Ovary (tissue), 9 donors: ENCODE data around the gene GALNTL6. TPM values are rescaled to one million over a fixed set of nuclear protein-coding genes. Genes with fewer than 3 reads are reported as not detected.

ENCODE experiments used
- DNase-seq, 5 donors: peaks; one replicate each; pipeline ENCODE4 v3.0.0-alpha.2; 2019 to 2020
- H3K27ac ChIP-seq, 2 donors: fragments of 200-600 bp; one replicate each; pipeline versions ENCODE4 v1.5.1 to v1.8.0; 2019 to 2022
- H3K27me3 ChIP-seq: fragments of 200-600 bp; one replicate; pipeline ENCODE4 v1.8.0; 2022
- H3K36me3 ChIP-seq: fragments of 200-600 bp; sonication (generic); one replicate; pipeline ENCODE4 v1.5.1; 2019
- H3K4me1 ChIP-seq: one replicate; pipeline ENCODE4 v1.8.1; 2013; ENCODE audit warnings: mild to moderate bottlenecking, moderate library complexity; ENCODE audit not compliant: insufficient read depth
- H3K4me3 ChIP-seq: fragments of 200-600 bp; sonication (generic); one replicate; pipeline ENCODE4 v1.5.1; 2017
- H3K9me3 ChIP-seq, 2 donors: fragments of 200-600 bp in 1 of 2; sonication (generic) in 1 of 2; one replicate each; pipeline versions ENCODE4 v1.5.1 to v1.8.1; 2013 to 2019; ENCODE audit warnings: mild to moderate bottlenecking in 1 of 2, moderate library complexity in 1 of 2
- EP300 ChIP-seq: sonication (generic); formaldehyde crosslinking; IDR thresholded peaks from one replicate; pipeline ENCODE4 v1.6.1; 2017; ENCODE audit warnings: antibody characterized with exemption
- POLR2A ChIP-seq: fragments of 450-650 bp; IDR thresholded peaks from one replicate; pipeline ENCODE4 v1.6.1; 2017; ENCODE audit warnings: antibody characterized with exemption, mild to moderate bottlenecking, moderate library complexity
- WGBS, 3 donors: extraction: QIAGEN DNeasy Blood & Tissue Kit in 1 of 3; methylation state at CpG; one replicate each; pipeline versions ENCODE4 v1.1.5 to v1.1.7; 2013 to 2017; 5-methylcytosine and 5-hydroxymethylcytosine counted together
- intact Hi-C, 4 donors: fragments of 100-400 bp; cut with DNase I; formaldehyde crosslinking; loops; one replicate each; pipeline versions ENCODE4 v1.11.0 to v1.15.1; 2022 to 2023
- polyA plus RNA-seq, 2 donors: library from polyadenylated mRNA; stranded (reverse); fragments of 200-250 nt in 1 of 2; fragments of 350-450 nt in 1 of 2; fragmentation: Illumina TruSeq in 1 of 2; extraction: RNeasy Lipid Tissue Mini Kit (QIAGEN cat#74804) in 1 of 2; gene quantifications; one replicate each; pipeline ENCODE4 v1.2.3, GENCODE V29; 2013 to 2014
- total RNA-seq, 7 donors: library from RNA; depleted of rRNA in 2 of 7; stranded (reverse); fragments of >200 nt in 2 of 7; fragmentation: NEBNext Ultra II Directional in 3 of 7; extraction: Animal tissue kit (Norgen Biotek cat#: 25700) in 3 of 7; gene quantifications; one replicate each; pipeline versions ENCODE4 v1.1.0 to v1.2.4, GENCODE V29; 2016 to 2023
- TF ChIP-seq, protein P1 (sequence below), 3 donors: fragments of 450-650 bp in 2 of 3; fragments of 200-600 bp in 1 of 3; IDR thresholded peaks; one replicate each; pipeline versions ENCODE4 v1.5.1 to v1.8.0; 2016 to 2022; ENCODE audit warnings: antibody characterized with exemption in 3 of 3, mild to moderate bottlenecking in 1 of 3
- donor health status: DM: no; HTN: no; CAD: no; lungs with moderate emphysema.
- donor health status: DM: no; HTN: no; CAD: no.
- donor health status: Bipolar disorder and iron deficiency.
- donor health status: DM: yes; HTN: yes; CAD: no.
- donor health status: DM: no; HTN: no; CAD: no.
- donor health status: DM: yes; HTN: yes; CAD: no.

The GALNTL6 gene
- total and polyA plus RNA-seq, 9 donors, result 0.11 to 1.8 TPM; not detected in 7

DNA sequence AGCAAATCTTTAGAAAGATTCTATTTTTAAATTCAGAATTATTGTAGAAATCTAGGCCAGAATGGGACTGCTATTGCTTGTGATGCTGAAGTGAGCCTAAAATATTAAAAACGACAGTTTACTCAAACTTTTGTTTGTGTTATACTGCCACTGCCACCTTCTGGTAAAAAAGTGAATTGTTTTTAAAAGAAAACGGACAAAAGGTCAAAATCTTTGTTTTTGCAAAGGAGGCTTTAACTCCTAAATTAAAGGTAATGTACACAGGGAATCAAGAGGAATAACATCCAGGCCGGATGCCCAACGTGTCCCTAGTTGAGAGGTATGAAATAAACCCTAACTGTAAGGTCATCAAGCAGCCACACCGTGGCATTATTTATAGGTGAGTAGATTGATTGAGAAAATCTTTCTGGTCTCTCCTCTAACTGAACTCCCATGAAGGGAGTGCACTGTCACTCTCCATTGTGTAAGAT, 1017.1 kb downstream of the GALNTL6 start:
- 9 to 11% (median 11%) methylated on average over 5 of the region's 5 CpGs for WGBS, 3 donors

DNA sequence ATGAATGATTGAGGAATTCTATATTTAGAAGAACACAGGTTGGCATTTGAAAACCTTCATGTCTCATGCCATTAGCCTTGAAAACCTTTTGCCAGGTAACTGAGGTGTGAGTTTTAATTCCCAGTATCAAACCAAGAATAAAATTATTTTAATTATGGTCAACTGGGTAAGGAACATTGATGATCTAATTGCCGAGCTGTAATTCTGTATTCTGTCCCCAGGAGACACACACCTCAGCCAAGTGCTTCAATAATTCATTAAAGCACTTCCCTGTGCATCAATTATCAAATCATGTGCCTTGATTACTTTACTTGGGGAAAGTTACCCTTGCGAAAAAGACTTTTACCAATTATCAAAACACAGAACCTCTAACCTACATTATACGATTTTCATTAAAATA, 1023.5 kb downstream of the GALNTL6 start:
- Histone ChIP-seq H3K27ac (no peak overlapping the region), H3K9me3 (no peaks in the 10 kb centered on the region), H3K27me3 (no peaks in the 10 kb centered on the region), H3K36me3 (no peaks in the 10 kb centered on the region), H3K4me3 (no peak overlapping the region), H3K4me1 (no peaks in the 10 kb centered on the region)
- intact Hi-C loops, result no loop called here
- TF ChIP-seq EP300, result no peak
- TF ChIP-seq POLR2A, result no peak
- TF ChIP-seq, protein P1, sequence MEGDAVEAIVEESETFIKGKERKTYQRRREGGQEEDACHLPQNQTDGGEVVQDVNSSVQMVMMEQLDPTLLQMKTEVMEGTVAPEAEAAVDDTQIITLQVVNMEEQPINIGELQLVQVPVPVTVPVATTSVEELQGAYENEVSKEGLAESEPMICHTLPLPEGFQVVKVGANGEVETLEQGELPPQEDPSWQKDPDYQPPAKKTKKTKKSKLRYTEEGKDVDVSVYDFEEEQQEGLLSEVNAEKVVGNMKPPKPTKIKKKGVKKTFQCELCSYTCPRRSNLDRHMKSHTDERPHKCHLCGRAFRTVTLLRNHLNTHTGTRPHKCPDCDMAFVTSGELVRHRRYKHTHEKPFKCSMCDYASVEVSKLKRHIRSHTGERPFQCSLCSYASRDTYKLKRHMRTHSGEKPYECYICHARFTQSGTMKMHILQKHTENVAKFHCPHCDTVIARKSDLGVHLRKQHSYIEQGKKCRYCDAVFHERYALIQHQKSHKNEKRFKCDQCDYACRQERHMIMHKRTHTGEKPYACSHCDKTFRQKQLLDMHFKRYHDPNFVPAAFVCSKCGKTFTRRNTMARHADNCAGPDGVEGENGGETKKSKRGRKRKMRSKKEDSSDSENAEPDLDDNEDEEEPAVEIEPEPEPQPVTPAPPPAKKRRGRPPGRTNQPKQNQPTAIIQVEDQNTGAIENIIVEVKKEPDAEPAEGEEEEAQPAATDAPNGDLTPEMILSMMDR (IDR thresholded peaks at IDR 0.05), result no peak
- WGBS, 3 donors, result 83 to 87% (median 85%) methylated on average over 3 of the region's 3 CpGs
- no peak for DNase-seq

More for the DNA sequence above, 1017.1 kb downstream of the GALNTL6 start:
- TF ChIP-seq EP300, result no peak
- TF ChIP-seq, protein P1 (IDR thresholded peaks at IDR 0.05), result peak in 1 of 3 donors; percentile 21
- Histone ChIP-seq H3K4me3 (no peak overlapping the region), H3K27me3 (no peaks in the 10 kb centered on the region), H3K9me3 (no peaks in the 10 kb centered on the region), H3K4me1 (no peaks in the 10 kb centered on the region), H3K27ac (no peak overlapping the region), H3K36me3 (no peaks in the 10 kb centered on the region)
- intact Hi-C loops, result no loop called here
- DNase-seq, result no peak

DNA sequence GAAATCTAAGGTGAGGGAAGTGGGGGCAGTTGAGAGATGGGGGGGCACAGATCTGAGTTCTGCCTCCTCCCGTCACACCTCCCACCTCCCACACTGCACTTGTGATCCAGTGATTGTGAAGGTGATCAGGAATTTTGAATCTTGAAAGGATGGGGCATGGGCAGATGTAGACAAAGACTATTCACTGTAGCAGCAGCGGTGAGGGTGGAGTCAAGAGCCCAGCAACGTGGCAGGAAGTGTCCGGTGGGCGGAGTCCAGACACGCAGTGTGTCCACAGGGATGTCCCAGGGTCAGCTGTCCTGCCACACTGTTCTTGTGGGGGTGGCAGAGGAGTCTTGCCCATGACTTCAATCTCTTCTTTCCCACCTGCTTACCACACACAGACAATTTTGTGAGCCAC, 1024.9 kb downstream of the GALNTL6 start:
- WGBS, 3 donors, result 80 to 83% (median 82%) methylated on average over 6 of the region's 6 CpGs
- TF ChIP-seq POLR2A (no peak), EP300 (no peak)
- TF ChIP-seq, protein P1 (IDR thresholded peaks at IDR 0.05), result no peak
- H3K36me3 ChIP-seq, result no peaks in the 10 kb centered on the region
- intact Hi-C loops, result no loop called here
- no peaks in the 10 kb centered on the region for H3K9me3 ChIP-seq
- no peak overlapping the region for H3K27ac ChIP-seq
- no peaks in the 10 kb centered on the region for H3K27me3 ChIP-seq
- no peak for DNase-seq
- no peak overlapping the region for H3K4me3 ChIP-seq
- no peaks in the 10 kb centered on the region for H3K4me1 ChIP-seq

DNA sequence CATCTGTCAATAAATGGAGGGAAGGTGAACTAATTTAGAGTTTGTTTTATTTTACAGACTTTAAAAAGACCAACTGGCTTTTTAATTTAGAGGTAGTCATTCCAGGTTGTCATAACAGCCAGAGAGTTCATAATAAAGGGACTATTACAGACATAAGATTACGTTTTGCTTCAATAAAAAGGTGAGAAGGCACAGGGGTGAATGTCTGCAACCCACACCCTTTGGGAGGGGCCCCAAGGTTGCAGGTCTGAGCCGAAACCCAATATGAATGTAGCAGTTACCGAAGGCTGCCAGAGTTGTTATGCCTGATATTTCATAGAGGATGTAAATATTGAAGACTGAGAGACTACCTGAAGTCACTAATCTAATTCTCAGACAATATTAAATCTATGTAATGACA, 1025.7 kb downstream of the GALNTL6 start:
- H3K27me3 ChIP-seq, result no peaks in the 10 kb centered on the region
- TF ChIP-seq, protein P1 (IDR thresholded peaks at IDR 0.05), result no peak
- TF ChIP-seq EP300, result no peak
- no peaks in the 10 kb centered on the region for H3K9me3 ChIP-seq
- WGBS, 3 donors, result 77 to 86% (median 77%) methylated on average over 3 of the region's 3 CpGs
- intact Hi-C loops, result no loop called here
- no peak for DNase-seq
- no peaks in the 10 kb centered on the region for H3K36me3 ChIP-seq
- no peak overlapping the region for H3K27ac ChIP-seq
- H3K4me3 ChIP-seq, result no peak overlapping the region
- no peaks in the 10 kb centered on the region for H3K4me1 ChIP-seq

DNA sequence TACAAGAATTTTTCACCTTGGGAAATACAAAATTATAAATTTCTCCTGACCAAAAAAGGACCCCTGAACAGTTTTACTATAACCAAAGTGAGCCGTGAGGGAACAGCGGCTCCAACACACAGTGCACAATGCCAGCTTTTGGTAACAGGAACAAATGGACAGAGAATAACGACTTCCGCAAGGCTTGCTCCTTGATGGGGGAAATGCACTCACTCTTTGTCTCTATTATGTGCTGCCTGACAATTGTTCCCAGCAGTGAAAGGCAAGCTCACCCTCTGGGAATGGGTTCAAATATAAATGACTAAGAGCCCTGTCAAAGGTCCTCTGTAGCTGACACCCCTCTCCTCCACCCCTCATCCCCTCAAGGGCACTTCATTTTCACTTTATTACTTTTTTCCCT, 1029.6 kb downstream of the GALNTL6 start:
- no peaks in the 10 kb centered on the region for H3K36me3 ChIP-seq
- H3K4me1 ChIP-seq, result no peaks in the 10 kb centered on the region
- no peaks in the 10 kb centered on the region for H3K27me3 ChIP-seq
- no peaks in the 10 kb centered on the region for H3K9me3 ChIP-seq
- 88 to 94% (median 89%) methylated on average over 4 of the region's 4 CpGs for WGBS, 3 donors
- no peak overlapping the region for H3K4me3 ChIP-seq
- intact Hi-C loops, result no loop called here
- no peak for DNase-seq
- no peak overlapping the region for H3K27ac ChIP-seq
- TF ChIP-seq, protein P1 (IDR thresholded peaks at IDR 0.05), result no peak
- TF ChIP-seq EP300, result no peak
- TF ChIP-seq POLR2A, result no peak
